Large intestine (tissue), 3 donors: ENCODE data around the gene SIVA1. TPM values are rescaled to one million over a fixed set of nuclear protein-coding genes. Genes with fewer than 3 reads are reported as not detected.

Experiments used
- DNase-seq, 2 donors: peaks; one replicate each; pipeline versions ENCODE4 v3.0.0 to v3.0.0-alpha.2; 2013
- H3K27ac ChIP-seq: one replicate; pipeline ENCODE4 v1.5.1; 2013; ENCODE audit warnings: low read length
- H3K27me3 ChIP-seq: 2 replicates; pipeline ENCODE4 v1.6.1; 2013; ENCODE audit warnings: low read length; ENCODE audit not compliant: control insufficient read depth, insufficient read depth
- H3K36me3 ChIP-seq: 2 replicates; pipeline ENCODE4 v1.6.1; 2013; ENCODE audit warnings: low read length; ENCODE audit not compliant: control insufficient read depth, insufficient read depth
- H3K4me1 ChIP-seq: one replicate; pipeline ENCODE4 v1.6.1; 2013; ENCODE audit warnings: low read length; ENCODE audit not compliant: control insufficient read depth, insufficient read depth
- H3K4me3 ChIP-seq: one replicate; pipeline ENCODE4 v1.5.1; 2013; ENCODE audit warnings: low read length
- H3K9me3 ChIP-seq: one replicate; pipeline ENCODE4 v1.6.1; 2013; ENCODE audit warnings: mild to moderate bottlenecking, low read depth, low read length, moderate library complexity; ENCODE audit not compliant: control insufficient read depth
- WGBS: methylation state at CpG from one replicate; pipeline ENCODE4 v1.1.5; 2013; ENCODE audit warnings: low lambda C conversion rate; ENCODE audit not compliant: insufficient coverage; 5-methylcytosine and 5-hydroxymethylcytosine counted together
- polyA plus RNA-seq: library from polyadenylated mRNA; unstranded; fragments of 120-200 nt; gene quantifications from one replicate; pipeline ENCODE4 v1.2.1, GENCODE V29; 2013

The SIVA1 gene
- polyA plus RNA-seq, 1 donor: 86.4 TPM

- H3K4me3 ChIP-seq: no peak overlapping the region
- peaks cover 54% of the 10 kb centered on the region for H3K36me3 ChIP-seq
- no peak for DNase-seq
- no peaks in the 10 kb centered on the region for H3K27me3 ChIP-seq
- no CpG with 5 or more reads among the region's 32 CpGs for WGBS
- H3K27ac ChIP-seq: no peak overlapping the region
- no peaks in the 10 kb centered on the region for H3K4me1 ChIP-seq
- no peaks in the 10 kb centered on the region for H3K9me3 ChIP-seq
These were observed 27.0 kb downstream of the SIVA1 start for GRCh38 chr14:104779776-104780512.

GRCh38 chr14:104780513-104781030, 27.6 kb downstream of the SIVA1 start:
- H3K9me3 ChIP-seq: no peaks in the 10 kb centered on the region
- WGBS: no CpG with 5 or more reads among the region's 24 CpGs
- DNase-seq: no peak
- H3K27ac ChIP-seq: no peak overlapping the region
- no peaks in the 10 kb centered on the region for H3K4me1 ChIP-seq
- H3K27me3 ChIP-seq: no peaks in the 10 kb centered on the region
- no peak overlapping the region for H3K4me3 ChIP-seq
- H3K36me3 ChIP-seq: peaks cover 51% of the 10 kb centered on the region

- peaks cover 45% of the 10 kb centered on the region for H3K36me3 ChIP-seq
- no peak overlapping the region for H3K4me3 ChIP-seq
- no CpG with 5 or more reads among the region's 20 CpGs for WGBS
- no peak overlapping the region for H3K27ac ChIP-seq
- H3K4me1 ChIP-seq: no peaks in the 10 kb centered on the region
- no peaks in the 10 kb centered on the region for H3K9me3 ChIP-seq
- no peak for DNase-seq
- H3K27me3 ChIP-seq: no peaks in the 10 kb centered on the region
These were observed 28.5 kb downstream of the SIVA1 start for GRCh38 chr14:104781271-104782077.

- WGBS: no CpG with 5 or more reads among the region's 28 CpGs
- Histone ChIP-seq H3K9me3 (no peaks in the 10 kb centered on the region), H3K4me1 (no peaks in the 10 kb centered on the region), H3K27me3 (no peaks in the 10 kb centered on the region), H3K27ac (no peak overlapping the region), H3K4me3 (no peak overlapping the region), H3K36me3 (peaks cover 38% of the 10 kb centered on the region)
- no peak for DNase-seq
These were observed 29.3 kb downstream of the SIVA1 start for GRCh38 chr14:104782086-104782807.

- Histone ChIP-seq H3K4me1 (no peaks in the 10 kb centered on the region), H3K27me3 (no peaks in the 10 kb centered on the region), H3K36me3 (peaks cover 43% of the 10 kb centered on the region), H3K4me3 (no peak overlapping the region), H3K9me3 (no peaks in the 10 kb centered on the region), H3K27ac (no peak overlapping the region)
- no CpG with 5 or more reads among the region's 13 CpGs for WGBS
- DNase-seq: no peak
These were observed 29.8 kb downstream of the SIVA1 start for GRCh38 chr14:104782808-104783139.

- no CpG with 5 or more reads among the region's 16 CpGs for WGBS
- Histone ChIP-seq H3K4me1 (peaks cover 3% of the 10 kb centered on the region), H3K36me3 (peaks cover 49% of the 10 kb centered on the region), H3K9me3 (no peaks in the 10 kb centered on the region), H3K27ac (no peak overlapping the region), H3K4me3 (no peak overlapping the region), H3K27me3 (no peaks in the 10 kb centered on the region)
- no peak for DNase-seq
These were observed 30.7 kb downstream of the SIVA1 start for GRCh38 chr14:104783484-104784217.

- Histone ChIP-seq H3K27me3 (no peaks in the 10 kb centered on the region), H3K36me3 (peaks cover 51% of the 10 kb centered on the region), H3K4me3 (no peak overlapping the region), H3K27ac (no peak overlapping the region), H3K4me1 (peaks cover 3% of the 10 kb centered on the region), H3K9me3 (no peaks in the 10 kb centered on the region)
- no peak for DNase-seq
- no CpG with 5 or more reads among the region's 9 CpGs for WGBS
These were observed 31.2 kb downstream of the SIVA1 start for GRCh38 chr14:104784218-104784568.

GRCh38 chr14:104784846-104785707, 32.1 kb downstream of the SIVA1 start:
- Histone ChIP-seq H3K4me3 (no peak overlapping the region), H3K9me3 (no peaks in the 10 kb centered on the region), H3K27ac (no peak overlapping the region), H3K4me1 (peaks cover 3% of the 10 kb centered on the region), H3K36me3 (peaks cover 49% of the 10 kb centered on the region), H3K27me3 (no peaks in the 10 kb centered on the region)
- no peak for DNase-seq
- WGBS: no CpG with 5 or more reads among the region's 36 CpGs

- H3K27me3 ChIP-seq: no peaks in the 10 kb centered on the region
- H3K4me1 ChIP-seq: peaks cover 3% of the 10 kb centered on the region
- DNase-seq: no peak
- H3K4me3 ChIP-seq: no peak overlapping the region
- H3K9me3 ChIP-seq: no peaks in the 10 kb centered on the region
- no peak overlapping the region for H3K27ac ChIP-seq
- H3K36me3 ChIP-seq: peaks cover 49% of the 10 kb centered on the region
- WGBS: no CpG with 5 or more reads among the region's 13 CpGs
These were observed 32.7 kb downstream of the SIVA1 start for GRCh38 chr14:104785708-104786080.
